GM23248 (cell line): ENCODE results near the gene SLIT3. TPM values are rescaled to one million over a fixed set of nuclear protein-coding genes. Genes with fewer than 3 reads are reported as not detected.
"Not testable (repeated sequence)": the region's sequence is repeated elsewhere in the genome, so short reads cannot be mapped to it uniquely, and the experiment has no call there.

Experiments
- DNase-seq: peaks from one replicate; pipeline ENCODE4 v3.0.0-alpha.2; 2015
- H2AFZ ChIP-seq: fragments of 200-600 bp; sonication (generic); 2 replicates; pipeline ENCODE4 v1.6.1; 2016; ENCODE audit warnings: antibody characterized with exemption
- H3F3A ChIP-seq: fragments of 200-600 bp; sonication (generic); 2 replicates; pipeline ENCODE4 v1.6.1; 2016; ENCODE audit warnings: mild to moderate bottlenecking, antibody characterized with exemption, mixed run types; ENCODE audit not compliant: insufficient read depth
- H3K27ac ChIP-seq: fragments of 200-600 bp; sonication (generic); 2 replicates; pipeline ENCODE4 v1.5.1; 2016; ENCODE audit warnings: mild to moderate bottlenecking
- H3K27me3 ChIP-seq: fragments of 200-600 bp; sonication (generic); replicated peaks from 2 replicates; pipeline ENCODE4 v1.6.1; 2016; ENCODE audit warnings: mild to moderate bottlenecking; ENCODE audit not compliant: insufficient read depth
- H3K36me3 ChIP-seq: fragments of 200-600 bp; sonication (generic); 2 replicates; pipeline ENCODE4 v1.6.1; 2016; ENCODE audit warnings: low read depth, mild to moderate bottlenecking
- H3K4me1 ChIP-seq: fragments of 200-600 bp; sonication (generic); 2 replicates; pipeline ENCODE4 v1.6.1; 2016; ENCODE audit warnings: mild to moderate bottlenecking; ENCODE audit not compliant: insufficient read depth
- H3K4me2 ChIP-seq: fragments of 200-600 bp; sonication (generic); one replicate; pipeline ENCODE4 v1.6.1; 2016; ENCODE audit warnings: mild to moderate bottlenecking; ENCODE audit not compliant: unreplicated experiment
- H3K4me3 ChIP-seq: fragments of 200-600 bp; sonication (generic); 2 replicates; pipeline ENCODE4 v1.5.1; 2016; ENCODE audit warnings: mild to moderate bottlenecking
- H3K79me2 ChIP-seq: fragments of 200-600 bp; sonication (generic); 2 replicates; pipeline ENCODE4 v1.6.1; 2016; ENCODE audit warnings: mild to moderate bottlenecking; ENCODE audit not compliant: insufficient read depth
- H3K9ac ChIP-seq: fragments of 200-600 bp; sonication (generic); 2 replicates; pipeline ENCODE4 v1.6.1; 2016; ENCODE audit warnings: mild to moderate bottlenecking
- H3K9me2 ChIP-seq: fragments of 200-600 bp; sonication (generic); 2 replicates; pipeline ENCODE4 v1.6.1; 2016; ENCODE audit warnings: mixed run types, mild to moderate bottlenecking, moderate library complexity; ENCODE audit not compliant: insufficient read depth
- H3K9me3 ChIP-seq: fragments of 200-600 bp; sonication (generic); one replicate; pipeline ENCODE4 v1.6.1; 2017; ENCODE audit warnings: low read depth
- H4K20me1 ChIP-seq: fragments of 200-600 bp; sonication (generic); 2 replicates; pipeline ENCODE4 v1.6.0; 2016; ENCODE audit not compliant: insufficient read depth
- EZH2 ChIP-seq: fragments of 200-600 bp; sonication (generic); IDR thresholded peaks from 2 replicates; pipeline ENCODE4 v1.6.1; 2018; ENCODE audit warnings: antibody characterized with exemption, mild to moderate bottlenecking; ENCODE audit not compliant: insufficient read depth, poor library complexity, severe bottlenecking
- EZH2phosphoT487 ChIP-seq: fragments of 200-600 bp; sonication (generic); IDR thresholded peaks from 2 replicates; pipeline ENCODE4 v1.6.1; 2018; ENCODE audit warnings: antibody characterized with exemption, moderate library complexity, mild to moderate bottlenecking, low read depth; ENCODE audit not compliant: insufficient read depth
- WGBS, 2 experiments: methylation state at CpG; one replicate each; pipeline ENCODE4 v1.1.6; 2015 to 2017; ENCODE audit warnings: low lambda C conversion rate in 2 of 2, low coverage in 1 of 2; ENCODE audit errors: missing lambda C conversion rate in 2 of 2; 5-methylcytosine and 5-hydroxymethylcytosine counted together
- in situ Hi-C: fragments of 300-500 bp; cut with MboI; formaldehyde crosslinking; loops from 2 replicates; pipeline ENCODE4 v1.15.0; 2020
- polyA plus RNA-seq: library from polyadenylated mRNA; unstranded; fragments of >200 nt; fragmentation: Nextera tagmentation; extraction: Ambion mirVana; gene quantifications from 2 replicates; pipeline ENCODE4 v1.2.1, GENCODE V29; 2016
- total RNA-seq: library from RNA; depleted of rRNA; stranded (reverse); fragments of >200 nt; shearing (Covaris generic); gene quantifications from 2 replicates; pipeline ENCODE4 v1.2.3, GENCODE V29; 2014

The SLIT3 gene
- total and polyA plus RNA-seq, 2 experiments from 2014 or later, result 61.9 to 100 TPM

- Histone ChIP-seq H3K79me2 (no peaks in the 10 kb centered on the region), H3K27ac (no peak overlapping the region), H4K20me1 (no peaks in the 10 kb centered on the region), H3K4me1 (no peaks in the 10 kb centered on the region), H3K9me3 (no peaks in the 10 kb centered on the region), H3K4me3 (no peak overlapping the region), H3K27me3 (no peaks in the 10 kb centered on the region), H3F3A (no peaks in the 10 kb centered on the region), H3K36me3 (peaks cover 12% of the 10 kb centered on the region; the same call in 1 of the 2 replicates), H3K4me2 (no peak overlapping the region), H3K9me2 (no peaks in the 10 kb centered on the region), H2AFZ (no peak overlapping the region), H3K9ac (no peak overlapping the region)
- DNase-seq, result peak; percentile 17
- in situ Hi-C loops, result no loop called here
- TF ChIP-seq EZH2phosphoT487 (no peak), EZH2 (no peak)
- WGBS, 2 experiments, result 83 to 84% methylated on average over 11 of the region's 11 CpGs
These were observed 553.9 kb downstream of the SLIT3 start for GRCh38 chr5:168746893-168747640.

DNA sequence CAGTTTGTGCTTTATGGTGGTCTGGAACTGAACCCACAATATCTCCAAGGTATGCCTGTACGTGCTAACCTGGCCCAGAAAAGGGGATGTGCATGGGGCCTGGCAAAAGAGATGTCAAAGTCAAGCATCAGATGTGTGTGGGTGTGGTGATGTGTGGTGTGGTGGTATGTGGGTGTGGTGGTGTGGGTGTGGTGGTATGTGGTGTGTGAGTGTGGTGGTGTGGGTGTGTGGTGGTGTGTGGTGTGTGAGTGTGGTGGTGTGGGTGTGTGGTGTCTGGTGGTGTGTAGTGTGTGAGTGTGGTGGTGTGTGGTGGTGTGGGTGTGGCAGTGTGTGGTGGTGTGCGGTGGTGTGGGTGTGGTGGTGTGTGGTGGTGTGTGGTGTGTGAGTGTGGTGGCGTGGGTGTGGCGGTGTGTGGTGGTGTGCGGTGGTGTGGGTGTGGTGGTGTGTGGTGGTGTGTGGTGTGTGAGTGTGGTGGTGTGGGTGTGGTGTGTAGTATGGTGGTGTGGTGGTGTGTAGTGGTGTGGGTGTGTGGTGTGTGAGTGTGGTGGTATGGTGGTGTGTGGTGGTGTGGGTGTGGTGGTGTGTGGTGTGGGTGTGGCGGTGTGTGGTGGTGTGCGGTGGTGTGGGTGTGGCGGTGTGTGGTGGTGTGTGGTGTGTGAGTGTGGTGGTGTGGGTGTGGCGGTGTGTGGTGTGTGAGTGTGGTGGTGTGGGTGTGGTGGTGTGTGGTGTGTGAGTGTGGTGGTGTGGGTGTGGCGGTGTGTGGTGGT lies 554.6 kb downstream of the SLIT3 start:
- H4K20me1 ChIP-seq, H2AFZ ChIP-seq, H3K27me3 ChIP-seq, H3K4me2 ChIP-seq, H3K9me3 ChIP-seq, H3K4me3 ChIP-seq, H3F3A ChIP-seq, H3K9ac ChIP-seq, H3K27ac ChIP-seq, H3K79me2 ChIP-seq, H3K9me2 ChIP-seq, in situ Hi-C loops, DNase-seq, H3K4me1 ChIP-seq: not testable (repeated sequence)
- WGBS, 2 experiments, result 78 to 92% methylated on average over 1 to 10 of the region's 10 CpGs
- H3K36me3 ChIP-seq, result peaks cover 12% of the 10 kb centered on the region; the same call in 1 of the 2 replicates

GRCh38 chr5:168743617-168744016 lies 557.3 kb downstream of the SLIT3 start:
- TF ChIP-seq EZH2 (no peak), EZH2phosphoT487 (no peak)
- in situ Hi-C loops, result no loop called here
- H3K4me3 ChIP-seq, result no peak overlapping the region
- H3K9me3 ChIP-seq, result no peaks in the 10 kb centered on the region
- WGBS, 2 experiments, result 94% methylated on average over 7 of the region's 7 CpGs
- no peak overlapping the region for H3K4me2 ChIP-seq
- no peak overlapping the region for H3K9ac ChIP-seq
- H3K9me2 ChIP-seq, result no peaks in the 10 kb centered on the region
- no peak for DNase-seq
- no peak overlapping the region for H2AFZ ChIP-seq
- peaks cover 12% of the 10 kb centered on the region; the same call in 1 of the 2 replicates for H3K36me3 ChIP-seq
- no peak overlapping the region for H3K27ac ChIP-seq
- no peaks in the 10 kb centered on the region for H3K79me2 ChIP-seq
- no peaks in the 10 kb centered on the region for H4K20me1 ChIP-seq
- H3K27me3 ChIP-seq, result no peaks in the 10 kb centered on the region
- H3K4me1 ChIP-seq, result no peaks in the 10 kb centered on the region
- no peaks in the 10 kb centered on the region for H3F3A ChIP-seq

- H3K4me2 ChIP-seq, DNase-seq, H3K27me3 ChIP-seq, H2AFZ ChIP-seq, H3K9me3 ChIP-seq, H3K9me2 ChIP-seq, in situ Hi-C loops, H3K4me3 ChIP-seq, H3F3A ChIP-seq, H3K79me2 ChIP-seq, H3K9ac ChIP-seq, H3K27ac ChIP-seq, H3K4me1 ChIP-seq, H4K20me1 ChIP-seq: not testable (repeated sequence)
- peaks cover 12% of the 10 kb centered on the region for H3K36me3 ChIP-seq
- WGBS, 2 experiments, result 90 to 100% methylated on average over 2 of the region's 2 CpGs
These were observed 558.6 kb downstream of the SLIT3 start for GRCh38 chr5:168742311-168742710.
